Panc1 (cell line): ENCODE measurements around the gene MYOG. TPM values are rescaled to one million over a fixed set of nuclear protein-coding genes. Genes with fewer than 3 reads are reported as not detected.

Experiments used
- ATAC-seq: fragments of 200-7000 bp; cut with Tn5 transposase; 2 replicates; pipeline ENCODE4 v1.9.1; 2020; ENCODE audit warnings: mild to moderate bottlenecking, moderate library complexity
- BruUV-seq: library from RNA; stranded (reverse); fragments of 400-500 nt; replicated peaks from 2 replicates; lab custom pipeline; 2021; lab: Mats Ljungman, UMichigan
- CTCF ChIA-PET: fragments of 300-600 bp; sonication (Branson Sonifier 250); formaldehyde crosslinking; loops from one replicate; lab custom pipeline; 2022; ENCODE audit warnings: antibody characterized with exemption; lab: Charles Lee
- POLR2A ChIA-PET: fragments of 300-600 bp; sonication (Branson Sonifier 250); formaldehyde crosslinking; loops from one replicate; lab custom pipeline; 2022; ENCODE audit warnings: antibody characterized with exemption; lab: Charles Lee
- DNase-seq: peaks from one replicate; pipeline ENCODE4 v3.0.0-alpha.2; 2010; ENCODE audit warnings: low read depth, low spot score
- H3K27ac ChIP-seq: 2 replicates; pipeline ENCODE4 v1.5.1; 2011; ENCODE audit warnings: mild to moderate bottlenecking, low read length, inconsistent platforms
- H3K27me3 ChIP-seq: fragments of 200-500 bp; sonication (Bioruptor generic); 2 replicates; pipeline ENCODE4 v1.6.0; 2014; ENCODE audit warnings: low read length, inconsistent platforms; ENCODE audit not compliant: control insufficient read depth, insufficient read depth
- H3K36me3 ChIP-seq: fragments of 200-500 bp; sonication (Bioruptor generic); 2 replicates; pipeline ENCODE4 v1.5.1; 2014; ENCODE audit warnings: inconsistent platforms, mild to moderate bottlenecking, low read length, moderate library complexity; ENCODE audit not compliant: control insufficient read depth, insufficient read depth
- H3K4me1 ChIP-seq: 2 replicates; pipeline ENCODE4 v1.5.1; 2011; ENCODE audit warnings: inconsistent platforms, mild to moderate bottlenecking, low read length, moderate library complexity; ENCODE audit not compliant: control insufficient read depth, insufficient read depth
- H3K4me3 ChIP-seq, 2 experiments: 2 replicates each; pipeline ENCODE4 v1.5.1; 2011 to 2012; ENCODE audit warnings: low read depth in 2 of 2, low read length in 2 of 2, mild to moderate bottlenecking in 2 of 2, inconsistent platforms in 1 of 2, moderate library complexity in 1 of 2
- H3K9me3 ChIP-seq: fragments of 200-500 bp; sonication (Bioruptor generic); 2 replicates; pipeline ENCODE4 v1.5.1; 2014; ENCODE audit warnings: low read depth, mild to moderate bottlenecking, inconsistent platforms, low read length, moderate library complexity; ENCODE audit not compliant: control insufficient read depth, insufficient read depth
- CTCF ChIP-seq: fragments of 450-650 bp; IDR thresholded peaks from 2 replicates; pipeline ENCODE4 v1.5.1; 2017; ENCODE audit warnings: mild to moderate bottlenecking
- POLR2AphosphoS5 ChIP-seq: IDR thresholded peaks from 2 replicates; pipeline ENCODE4 v1.6.1; 2012; ENCODE audit warnings: mild to moderate bottlenecking, low read depth, low read length, moderate library complexity
- REST ChIP-seq, 2 experiments: IDR thresholded peaks; 2 replicates each; pipeline ENCODE4 v1.6.1; 2011 to 2012; ENCODE audit warnings: low read depth in 2 of 2, control low read depth in 1 of 2, low read length in 1 of 2, mild to moderate bottlenecking in 1 of 2, moderate library complexity in 1 of 2; ENCODE audit not compliant: insufficient read depth in 1 of 2
- SIN3A ChIP-seq: IDR thresholded peaks from 2 replicates; pipeline ENCODE4 v1.6.1; 2012; ENCODE audit warnings: low read depth, mild to moderate bottlenecking, low read length, moderate library complexity, borderline replicate concordance; ENCODE audit not compliant: insufficient read depth
- TCF7L2 ChIP-seq: IDR thresholded peaks from 2 replicates; pipeline ENCODE4 v1.6.1; 2011; ENCODE audit warnings: mild to moderate bottlenecking, low read depth, low read length, inconsistent platforms
- in situ Hi-C: cut with HindIII; loops from 2 replicates; pipeline ENCODE4 v1.10.0; 2016; ENCODE audit warnings: low sequenced_read_pairs, low pct_unique_long_range_greater_than_20kb
- intact Hi-C: fragments of 100-400 bp; cut with micrococcal nuclease; formaldehyde crosslinking; loops from one replicate; pipeline ENCODE4 v1.10.0; 2022; ENCODE audit not compliant: unreplicated experiment
- total RNA-seq: library from RNA; stranded (reverse); gene quantifications from one replicate; pipeline ENCODE4 v1.2.1, GENCODE V29; 2021; ENCODE audit not compliant: unreplicated experiment

The MYOG gene
- total RNA-seq, 1 experiment from 2014 or later: not detected

- POLR2A ChIA-PET: no interaction called here
- no peaks in the 10 kb centered on the region for H3K36me3 ChIP-seq
- in situ Hi-C loops (no loop called here), intact Hi-C loops (no loop called here)
- no peak overlapping the region for H3K4me3 ChIP-seq
- no peak for ATAC-seq
- DNase-seq: no peak
- BruUV-seq: no TSS peak
- H3K27ac ChIP-seq: no peak overlapping the region
- no peaks in the 10 kb centered on the region for H3K9me3 ChIP-seq
- no peaks in the 10 kb centered on the region for H3K4me1 ChIP-seq
- no peak for TF ChIP-seq TCF7L2
- no peak for TF ChIP-seq POLR2AphosphoS5
- no peak for TF ChIP-seq SIN3A
- TF ChIP-seq CTCF: no peak
- TF ChIP-seq REST (IDR thresholded peaks at IDR 0.05; ENCODE audit: insufficient read depth in 1 of 2, low read depth in 2 of 2, low read length in 1 of 2): no peak
- CTCF ChIA-PET: no interaction called here
- H3K27me3 ChIP-seq: no peaks in the 10 kb centered on the region
These were observed 7.9 kb downstream of the MYOG start for GRCh38 chr1:203077956-203078355.

- H3K27ac ChIP-seq: no peak overlapping the region
- BruUV-seq: no TSS peak
- ATAC-seq: no peak
- H3K4me3 ChIP-seq: no peak overlapping the region
- no peaks in the 10 kb centered on the region for H3K27me3 ChIP-seq
- no peaks in the 10 kb centered on the region for H3K9me3 ChIP-seq
- intact Hi-C loops: no loop called here
- no peaks in the 10 kb centered on the region for H3K36me3 ChIP-seq
- no peak for DNase-seq
- CTCF ChIA-PET: no interaction called here
- TF ChIP-seq SIN3A (no peak), REST (IDR thresholded peaks at IDR 0.05; ENCODE audit: insufficient read depth in 1 of 2, low read depth in 2 of 2, low read length in 1 of 2) (no peak), CTCF (no peak), TCF7L2 (no peak), POLR2AphosphoS5 (no peak)
- POLR2A ChIA-PET: no interaction called here
- no peaks in the 10 kb centered on the region for H3K4me1 ChIP-seq
- in situ Hi-C loops: no loop called here
These were observed 8.4 kb downstream of the MYOG start for GRCh38 chr1:203077367-203077766.
